ENCODE data around the gene NT5DC3.

- TF ChIP-seq, protein P1, sequence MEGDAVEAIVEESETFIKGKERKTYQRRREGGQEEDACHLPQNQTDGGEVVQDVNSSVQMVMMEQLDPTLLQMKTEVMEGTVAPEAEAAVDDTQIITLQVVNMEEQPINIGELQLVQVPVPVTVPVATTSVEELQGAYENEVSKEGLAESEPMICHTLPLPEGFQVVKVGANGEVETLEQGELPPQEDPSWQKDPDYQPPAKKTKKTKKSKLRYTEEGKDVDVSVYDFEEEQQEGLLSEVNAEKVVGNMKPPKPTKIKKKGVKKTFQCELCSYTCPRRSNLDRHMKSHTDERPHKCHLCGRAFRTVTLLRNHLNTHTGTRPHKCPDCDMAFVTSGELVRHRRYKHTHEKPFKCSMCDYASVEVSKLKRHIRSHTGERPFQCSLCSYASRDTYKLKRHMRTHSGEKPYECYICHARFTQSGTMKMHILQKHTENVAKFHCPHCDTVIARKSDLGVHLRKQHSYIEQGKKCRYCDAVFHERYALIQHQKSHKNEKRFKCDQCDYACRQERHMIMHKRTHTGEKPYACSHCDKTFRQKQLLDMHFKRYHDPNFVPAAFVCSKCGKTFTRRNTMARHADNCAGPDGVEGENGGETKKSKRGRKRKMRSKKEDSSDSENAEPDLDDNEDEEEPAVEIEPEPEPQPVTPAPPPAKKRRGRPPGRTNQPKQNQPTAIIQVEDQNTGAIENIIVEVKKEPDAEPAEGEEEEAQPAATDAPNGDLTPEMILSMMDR (conservative IDR thresholded peaks at IDR 0.05; ENCODE audit: low read depth, low read length): no peak
- no peak for TF ChIP-seq EZH2 (IDR thresholded peaks at IDR 0.05; ENCODE audit: borderline replicate concordance, low read depth, low read length, poor library complexity, severe bottlenecking)
These were observed 24.4 kb downstream of the NT5DC3 start for GRCh38 chr12:103816663-103817062.

All from A673 (cell line).